HepG2 (cell line): Measurements from ENCODE around the gene PELI1. TPM values are rescaled to one million over a fixed set of nuclear protein-coding genes. Genes with fewer than 3 reads are reported as not detected.
A peak's percentile ranks its signal among the peaks of the same experiment; 100 is the strongest.

Experiments used
- CERS6 ChIP-seq: sonication (generic); formaldehyde crosslinking; IDR thresholded peaks from 2 replicates; pipeline ENCODE4 v1.5.0; 2020; ENCODE audit warnings: missing genetic modification reagents
- FOSL2 ChIP-seq: sonication (generic); formaldehyde crosslinking; IDR thresholded peaks from 2 replicates; pipeline ENCODE4 v1.4.0; 2020; ENCODE audit warnings: missing genetic modification reagents
- MEIS2 ChIP-seq: sonication (generic); formaldehyde crosslinking; IDR thresholded peaks from 2 replicates; pipeline ENCODE4 v1.9.0; 2021; ENCODE audit warnings: mild to moderate bottlenecking, missing genetic modification reagents
- PAF1 ChIP-seq: IDR thresholded peaks from 2 replicates; pipeline ENCODE4 v1.6.1; 2016; ENCODE audit warnings: missing genetic modification reagents, missing compliant biosample characterization
- RERE ChIP-seq: IDR thresholded peaks from 2 replicates; pipeline ENCODE4 v1.6.1; 2016; ENCODE audit warnings: low read depth, missing genetic modification reagents, missing compliant biosample characterization
- TFDP2 ChIP-seq: sonication (generic); formaldehyde crosslinking; IDR thresholded peaks from 2 replicates; pipeline ENCODE4 v1.4.0; 2020; ENCODE audit warnings: missing genetic modification reagents
- ZBTB21 ChIP-seq: sonication (generic); formaldehyde crosslinking; IDR thresholded peaks from 2 replicates; pipeline ENCODE4 v1.4.0; 2020; ENCODE audit warnings: missing genetic modification reagents
- ZNF318 ChIP-seq: sonication (generic); formaldehyde crosslinking; IDR thresholded peaks from 2 replicates; pipeline ENCODE4 v1.4.0; 2020; ENCODE audit warnings: mild to moderate bottlenecking, missing genetic modification reagents
- ZNF44 ChIP-seq: sonication (generic); formaldehyde crosslinking; IDR thresholded peaks from 2 replicates; pipeline ENCODE4 v1.5.1; 2020; ENCODE audit warnings: mild to moderate bottlenecking, missing genetic modification reagents
- ZNF546 ChIP-seq: sonication (generic); formaldehyde crosslinking; conservative IDR thresholded peaks from 2 replicates; pipeline ENCODE4 v1.8.1; 2023; ENCODE audit warnings: mild to moderate bottlenecking, missing genetic modification reagents
- ZNF713 ChIP-seq: sonication (generic); formaldehyde crosslinking; IDR thresholded peaks from 2 replicates; pipeline ENCODE4 v1.4.0; 2020; ENCODE audit warnings: mild to moderate bottlenecking, missing genetic modification reagents
- ZNF891 ChIP-seq: sonication (generic); formaldehyde crosslinking; IDR thresholded peaks from 2 replicates; pipeline ENCODE4 v1.5.0; 2020; ENCODE audit warnings: mild to moderate bottlenecking, missing genetic modification reagents
- polyA plus RNA-seq, 8 experiments: library from polyadenylated mRNA; depleted of rRNA in 3 of 8; stranded (reverse) in 7 of 8; unstranded in 1 of 8; fragments of >200 nt; fragmentation: Illumina TruSeq in 4 of 8; extraction: Trizol in 4 of 8; gene quantifications; 2 replicates each; pipeline versions ENCODE4 v1.2.1 to v1.2.3, GENCODE V29; 2011 to 2016; ENCODE audit warnings: low read depth in 4 of 8, missing spikeins in 1 of 8, mixed read lengths in 1 of 8; ENCODE audit not compliant: insufficient read depth in 1 of 8
- total RNA-seq, 5 experiments: library from RNA; depleted of rRNA; stranded (reverse); fragments of >200 nt; fragmentation: Illumina TruSeq; extraction: Trizol; gene quantifications; 2 replicates each; pipeline ENCODE4 v1.2.3, GENCODE V29; 2016; ENCODE audit warnings: low read depth in 1 of 5

PELI1 gene
- total and polyA plus RNA-seq, 2 of the 13 experiments (the other 11 are each of a cell fraction or from before 2014, with no cell fraction given) = 12.5 to 16.2 TPM

- no peak for TF ChIP-seq ZNF713 (CRISPR knock-in tag)
- no peak; the same call in 1 of the 2 replicates for TF ChIP-seq MEIS2 (CRISPR knock-in tag)
- TF ChIP-seq CERS6 (CRISPR knock-in tag) = no peak
- TF ChIP-seq ZBTB21 = no peak
- TF ChIP-seq FOSL2 (CRISPR knock-in tag) = peak; percentile 51
- peak; percentile 43 for TF ChIP-seq TFDP2 (CRISPR knock-in tag)
- TF ChIP-seq ZNF44 = no peak
- no peak for TF ChIP-seq ZNF318 (CRISPR knock-in tag)
- no peak for TF ChIP-seq RERE (CRISPR knock-in tag)
- TF ChIP-seq ZNF546 (CRISPR knock-in tag) = no peak
- no peak for TF ChIP-seq PAF1
- no peak for TF ChIP-seq ZNF891 (CRISPR knock-in tag)
Observed at GRCh38 chr2:64144057-64145013, at the start of gene PELI1 (continued).
